HUES48 (cell line): ENCODE measurements around the gene WNT3.

Source experiments
- H3K27ac ChIP-seq: one replicate; pipeline ENCODE4 v1.7.0; 2013; ENCODE audit warnings: low read depth, low read length, inconsistent platforms
- H3K27me3 ChIP-seq: 2 replicates; pipeline ENCODE4 v1.6.1; 2013; ENCODE audit warnings: mild to moderate bottlenecking, low read length; ENCODE audit not compliant: control insufficient read depth, insufficient read depth
- H3K36me3 ChIP-seq: 2 replicates; pipeline ENCODE4 v1.6.1; 2013; ENCODE audit warnings: low read length; ENCODE audit not compliant: control insufficient read depth, insufficient read depth
- H3K4me1 ChIP-seq: 2 replicates; pipeline ENCODE4 v1.6.1; 2013; ENCODE audit warnings: mild to moderate bottlenecking, low read length; ENCODE audit not compliant: control insufficient read depth, insufficient read depth
- H3K4me3 ChIP-seq: 2 replicates; pipeline ENCODE4 v1.5.1; 2013; ENCODE audit warnings: mild to moderate bottlenecking, low read depth, low read length
- H3K9ac ChIP-seq: 2 replicates; pipeline ENCODE4 v1.6.1; 2013; ENCODE audit warnings: mild to moderate bottlenecking, low read depth, low read length, moderate library complexity
- H3K9me3 ChIP-seq: 2 replicates; pipeline ENCODE4 v1.6.1; 2013; ENCODE audit warnings: low read length; ENCODE audit not compliant: control insufficient read depth, insufficient read depth

Gene WNT3

GRCh38 chr17:46820592-46821450 is 2.3 kb upstream of the WNT3 start:
- H3K36me3 ChIP-seq: no peaks in the 10 kb centered on the region
- H3K9me3 ChIP-seq: no peaks in the 10 kb centered on the region
- H3K9ac ChIP-seq: no peak overlapping the region
- H3K27me3 ChIP-seq: peaks cover 79% of the 10 kb centered on the region
- peak overlapping the region; percentile 68; the same call in 1 of the 2 replicates for H3K4me3 ChIP-seq
- H3K4me1 ChIP-seq: peaks cover 42% of the 10 kb centered on the region
- H3K27ac ChIP-seq: no peak overlapping the region

- H3K9ac ChIP-seq: peak overlapping the region; percentile 48; the same call in 1 of the 2 replicates
- H3K36me3 ChIP-seq: no peaks in the 10 kb centered on the region
- H3K4me1 ChIP-seq: peaks cover 42% of the 10 kb centered on the region
- H3K27me3 ChIP-seq: peaks cover 88% of the 10 kb centered on the region
- H3K4me3 ChIP-seq: peak overlapping the region; percentile 68
- no peaks in the 10 kb centered on the region for H3K9me3 ChIP-seq
- H3K27ac ChIP-seq: peak overlapping the region; percentile 88
These were observed 1.4 kb upstream of the WNT3 start for GRCh38 chr17:46819906-46820351.

DNA sequence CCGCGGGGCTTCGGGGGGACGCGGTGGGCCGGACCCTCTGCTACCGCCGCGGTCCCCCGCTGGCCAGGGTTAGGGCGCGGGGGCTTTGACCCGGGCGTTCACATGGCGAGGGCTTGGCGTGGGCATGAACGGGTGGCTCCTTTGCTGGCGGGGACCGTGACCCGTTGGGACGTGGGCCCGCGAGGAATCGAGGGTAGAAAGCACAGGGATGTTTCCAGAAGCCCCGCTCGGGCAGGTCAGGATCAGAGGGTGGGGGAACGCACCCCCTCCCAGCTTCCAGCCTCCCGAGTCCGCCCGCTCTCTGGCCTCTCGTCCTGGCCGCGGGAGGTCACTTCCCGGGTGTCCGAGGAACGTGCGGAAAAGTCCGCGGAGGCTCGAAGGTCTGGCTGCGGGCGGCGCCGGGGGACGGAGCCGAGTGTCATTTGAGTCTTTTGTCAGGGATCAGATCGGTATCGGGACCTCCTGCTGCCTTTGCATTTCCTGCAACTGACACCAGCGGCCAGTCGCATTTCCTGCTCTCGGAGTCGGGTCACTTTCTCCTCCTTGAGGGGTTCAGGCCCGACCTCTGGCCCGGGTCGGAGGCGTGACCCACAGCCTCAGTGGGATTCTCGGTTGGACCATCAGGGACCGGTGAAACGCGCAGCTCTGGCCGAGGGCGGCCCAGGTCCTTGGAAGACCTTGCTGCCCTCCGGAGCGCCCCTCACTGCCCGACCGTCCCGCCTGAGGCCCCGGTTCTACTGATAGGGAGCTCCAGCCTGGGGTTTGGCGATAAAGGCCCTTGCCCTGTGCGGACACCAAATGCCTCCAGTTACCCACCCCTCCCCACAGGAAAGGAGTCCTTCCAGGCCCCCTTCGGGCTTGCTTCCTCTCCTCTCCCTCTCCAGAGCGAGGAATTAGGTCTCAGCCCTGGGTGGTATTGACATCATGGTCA is 702 bp upstream of the WNT3 start:
- Histone ChIP-seq H3K36me3 (no peaks in the 10 kb centered on the region), H3K9ac (peak overlapping the region; percentile 48; the same call in 1 of the 2 replicates), H3K4me3 (peak overlapping the region; percentile 68), H3K27me3 (peaks cover 84% of the 10 kb centered on the region), H3K4me1 (peaks cover 50% of the 10 kb centered on the region), H3K27ac (peak overlapping the region; percentile 88), H3K9me3 (no peaks in the 10 kb centered on the region)

GRCh38 chr17:46817901-46818209 is 637 bp downstream of the WNT3 start:
- Histone ChIP-seq H3K27ac (no peak overlapping the region), H3K36me3 (no peaks in the 10 kb centered on the region), H3K9ac (no peak overlapping the region), H3K4me3 (peak overlapping the region; percentile 41), H3K9me3 (no peaks in the 10 kb centered on the region), H3K4me1 (peaks cover 52% of the 10 kb centered on the region), H3K27me3 (peaks cover 88% of the 10 kb centered on the region)

GRCh38 chr17:46817151-46817900 is 1.2 kb downstream of the WNT3 start:
- peak overlapping the region; percentile 5 for H3K27ac ChIP-seq
- H3K9ac ChIP-seq: no peak overlapping the region
- H3K36me3 ChIP-seq: no peaks in the 10 kb centered on the region
- no peaks in the 10 kb centered on the region for H3K9me3 ChIP-seq
- peaks cover 88% of the 10 kb centered on the region for H3K27me3 ChIP-seq
- H3K4me3 ChIP-seq: peak overlapping the region; percentile 41
- peaks cover 52% of the 10 kb centered on the region for H3K4me1 ChIP-seq

DNA sequence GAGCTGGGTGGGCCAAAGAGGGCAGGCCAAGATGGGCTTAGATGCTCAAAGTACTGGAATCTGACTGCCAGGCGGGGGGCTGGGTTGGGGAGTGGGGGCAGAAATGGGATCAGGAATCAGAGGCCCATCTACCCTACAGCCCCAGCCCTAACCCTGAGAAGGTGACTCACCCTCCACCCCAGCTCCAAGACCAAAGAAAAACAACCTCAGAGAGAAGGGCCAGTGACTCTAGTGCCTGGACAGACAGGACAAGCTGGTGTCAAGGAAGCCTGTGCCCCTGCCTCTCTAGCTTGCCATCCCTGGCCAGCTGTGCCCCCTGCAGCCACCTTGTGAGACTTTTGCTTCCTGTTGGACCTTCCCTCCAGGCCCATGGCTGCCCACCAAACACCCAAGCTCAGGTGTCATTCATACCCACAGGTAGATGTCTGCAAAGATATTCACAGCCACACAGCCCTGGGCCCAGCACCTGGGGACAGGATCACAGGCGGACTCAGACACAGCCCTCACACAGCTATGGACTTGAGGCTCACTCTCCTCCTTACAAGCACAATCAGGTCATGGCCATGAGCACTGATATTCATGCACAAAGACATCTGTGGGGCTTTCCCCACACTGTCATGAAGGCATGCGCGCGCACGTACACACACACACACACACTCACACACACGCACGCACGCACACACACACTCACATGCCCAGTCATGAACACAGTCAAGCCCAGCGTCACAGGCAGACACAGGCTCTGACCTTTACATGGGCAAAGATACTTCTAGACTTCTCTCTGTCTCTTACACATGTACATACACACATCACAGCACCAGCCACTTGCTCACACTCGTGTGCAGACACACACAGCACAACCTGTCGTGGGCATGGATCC is 2.8 kb downstream of the WNT3 start:
- Histone ChIP-seq H3K27ac (no peak overlapping the region), H3K27me3 (peaks cover 72% of the 10 kb centered on the region), H3K9ac (no peak overlapping the region), H3K4me1 (peaks cover 43% of the 10 kb centered on the region), H3K36me3 (no peaks in the 10 kb centered on the region), H3K9me3 (no peaks in the 10 kb centered on the region), H3K4me3 (no peak overlapping the region)

DNA sequence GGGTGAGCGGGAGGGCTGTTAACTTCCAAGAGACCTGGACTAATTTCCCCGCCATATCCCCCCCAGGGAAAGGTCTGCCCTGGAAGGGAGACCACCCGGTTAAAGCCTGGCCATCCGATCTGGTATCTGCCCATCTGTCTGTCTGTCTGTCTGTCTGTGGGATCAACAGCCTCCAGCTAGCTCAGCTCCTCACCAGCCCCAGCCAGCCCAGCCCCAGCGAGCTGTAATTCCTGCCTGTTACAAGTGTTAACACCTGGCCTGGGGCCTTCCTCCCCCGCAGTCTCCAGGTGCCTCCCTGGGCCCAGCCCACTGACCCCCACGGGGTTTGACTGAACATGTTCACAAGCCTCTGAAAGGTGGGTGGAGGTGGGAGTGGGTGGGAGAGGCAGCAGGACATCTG is 4.0 kb downstream of the WNT3 start:
- H3K4me3 ChIP-seq: no peak overlapping the region
- H3K36me3 ChIP-seq: no peaks in the 10 kb centered on the region
- peaks cover 34% of the 10 kb centered on the region for H3K4me1 ChIP-seq
- no peak overlapping the region for H3K27ac ChIP-seq
- peaks cover 59% of the 10 kb centered on the region for H3K27me3 ChIP-seq
- H3K9me3 ChIP-seq: no peaks in the 10 kb centered on the region
- no peak overlapping the region for H3K9ac ChIP-seq

GRCh38 chr17:46813920-46814319 is 4.6 kb downstream of the WNT3 start:
- Histone ChIP-seq H3K9me3 (no peaks in the 10 kb centered on the region), H3K27me3 (peaks cover 54% of the 10 kb centered on the region), H3K36me3 (no peaks in the 10 kb centered on the region), H3K4me1 (peaks cover 33% of the 10 kb centered on the region), H3K27ac (no peak overlapping the region), H3K4me3 (no peak overlapping the region), H3K9ac (no peak overlapping the region)

- no peaks in the 10 kb centered on the region for H3K9me3 ChIP-seq
- no peaks in the 10 kb centered on the region for H3K36me3 ChIP-seq
- peaks cover 29% of the 10 kb centered on the region for H3K4me1 ChIP-seq
- no peak overlapping the region for H3K9ac ChIP-seq
- peak overlapping the region; percentile 16 for H3K27ac ChIP-seq
- H3K27me3 ChIP-seq: peaks cover 42% of the 10 kb centered on the region
- H3K4me3 ChIP-seq: no peak overlapping the region
These were observed 5.7 kb downstream of the WNT3 start for GRCh38 chr17:46812624-46813318.
